NCI-H510A (cell line): Measurements from ENCODE around the gene CAMKMT.

Experiments used
- DNase-seq: peaks from one replicate; lab custom pipeline; 2025; lab: John Stamatoyannopoulos, UW

The CAMKMT gene

DNA sequence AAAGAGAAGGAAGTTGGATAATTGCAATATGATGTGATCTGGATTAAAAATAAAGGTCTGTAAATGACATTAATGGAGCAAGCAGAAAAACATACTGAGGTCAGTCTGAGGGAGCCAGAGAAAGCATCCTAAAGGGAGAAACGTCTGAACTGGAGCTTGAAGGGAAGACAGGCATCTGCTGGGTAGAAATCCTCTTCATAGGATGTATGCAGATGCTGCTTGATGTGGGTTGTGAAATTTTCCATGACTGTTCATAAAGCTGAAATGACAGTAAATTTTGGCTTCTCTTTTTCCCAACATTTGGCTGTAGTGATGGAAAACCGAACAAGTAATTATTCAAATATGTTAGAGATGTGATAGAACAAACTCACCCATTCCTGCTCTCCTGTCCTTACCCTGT, 287.6 kb downstream of the CAMKMT start:
- no peak for DNase-seq

DNA sequence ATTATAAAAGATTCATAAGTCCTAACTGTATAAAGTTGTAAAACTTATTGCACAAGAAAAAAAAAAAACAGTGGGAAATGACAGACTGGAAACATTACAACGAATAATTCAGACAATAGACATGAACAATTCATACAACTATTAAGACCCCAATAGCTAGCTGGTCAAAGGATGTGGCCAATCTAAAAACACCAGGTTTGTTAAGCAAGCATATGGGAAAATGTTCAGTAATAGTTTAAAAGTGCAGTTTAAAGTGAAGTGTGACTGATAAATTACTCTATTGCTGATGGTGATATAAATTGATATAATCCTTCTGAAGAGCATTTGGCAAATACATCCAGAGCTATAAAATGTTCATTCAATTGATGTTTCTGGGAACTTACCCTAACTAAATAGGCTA, 289.0 kb downstream of the CAMKMT start:
- DNase-seq = no peak

DNA sequence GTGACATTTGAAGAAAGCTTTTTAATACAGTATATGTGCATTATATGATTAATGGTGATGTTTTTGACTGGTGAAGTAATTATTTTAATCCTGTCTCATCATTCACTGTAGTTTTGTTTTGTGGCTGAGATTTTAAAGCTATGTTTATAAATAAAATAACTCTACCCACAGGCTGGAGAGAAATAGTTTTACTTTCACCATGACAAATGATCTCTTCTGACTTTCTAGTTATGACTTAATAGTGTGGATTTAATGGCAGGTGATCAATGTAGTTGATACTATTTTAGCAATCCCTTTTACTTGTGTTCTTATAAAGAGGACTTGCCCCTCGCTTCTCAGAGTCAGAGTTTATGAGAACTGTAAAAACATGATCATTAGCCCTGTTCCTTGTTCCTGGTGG, 290.2 kb downstream of the CAMKMT start:
- DNase-seq = no peak

DNA sequence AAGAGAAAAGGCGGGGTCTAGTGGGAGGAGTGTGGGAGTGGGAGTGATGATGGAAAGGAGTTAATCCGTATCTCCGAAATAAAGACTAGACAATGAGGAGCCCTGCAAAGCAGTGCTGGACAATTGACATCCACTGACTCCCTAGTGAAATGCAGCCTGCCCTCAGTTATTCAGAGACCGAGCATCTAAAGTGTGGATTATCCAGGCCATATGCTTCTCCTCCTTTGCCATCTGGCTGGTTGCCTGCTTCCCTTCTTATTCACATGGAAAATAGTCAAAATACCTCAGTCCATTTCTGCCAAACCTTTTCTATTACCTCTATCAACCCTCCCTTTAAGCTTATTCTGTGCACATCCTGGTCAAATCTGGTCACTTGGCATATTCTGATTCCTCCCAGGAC, 291.0 kb downstream of the CAMKMT start:
- DNase-seq = no peak

DNA sequence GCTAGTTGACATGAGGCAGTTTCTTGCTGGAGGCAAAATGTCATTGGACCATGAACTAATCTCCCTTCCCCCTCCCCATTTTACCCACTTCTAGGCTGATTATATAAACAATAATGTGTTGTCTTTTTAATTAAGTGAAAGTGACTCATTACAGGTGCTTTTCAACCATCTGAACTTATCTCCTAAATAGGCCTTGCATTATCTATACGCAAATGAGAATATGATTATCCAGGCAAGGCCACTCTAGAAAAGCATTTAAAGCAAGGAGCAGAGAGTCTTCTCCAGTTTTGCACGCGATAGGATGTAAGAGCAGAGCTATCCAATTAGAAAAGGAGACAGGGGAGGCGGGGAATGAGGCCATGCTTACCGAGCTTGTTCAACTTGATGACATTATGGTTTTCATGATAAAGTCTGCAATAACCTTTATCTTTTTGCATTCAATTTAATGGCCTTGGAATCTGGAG, 293.7 kb downstream of the CAMKMT start:
- peak; percentile 6 for DNase-seq

DNA sequence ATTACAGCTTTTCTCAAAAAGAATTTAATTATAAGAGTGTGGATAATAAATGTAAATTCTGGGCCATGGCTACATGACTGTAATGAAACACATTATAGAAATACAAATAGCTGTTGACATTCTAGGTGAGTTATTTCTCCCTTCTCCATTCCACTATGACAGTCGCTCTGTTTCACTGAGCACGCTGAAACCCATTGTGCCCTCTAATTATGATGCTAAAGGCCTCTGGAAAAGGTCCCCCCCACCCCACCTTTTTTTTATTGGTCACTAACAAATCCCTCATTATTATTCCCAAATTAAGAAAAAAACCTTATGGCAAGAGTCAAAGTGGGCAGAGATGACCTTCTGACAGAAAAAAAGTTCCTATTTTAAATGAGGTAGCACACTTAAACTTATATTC, 294.7 kb downstream of the CAMKMT start:
- no peak for DNase-seq

DNA sequence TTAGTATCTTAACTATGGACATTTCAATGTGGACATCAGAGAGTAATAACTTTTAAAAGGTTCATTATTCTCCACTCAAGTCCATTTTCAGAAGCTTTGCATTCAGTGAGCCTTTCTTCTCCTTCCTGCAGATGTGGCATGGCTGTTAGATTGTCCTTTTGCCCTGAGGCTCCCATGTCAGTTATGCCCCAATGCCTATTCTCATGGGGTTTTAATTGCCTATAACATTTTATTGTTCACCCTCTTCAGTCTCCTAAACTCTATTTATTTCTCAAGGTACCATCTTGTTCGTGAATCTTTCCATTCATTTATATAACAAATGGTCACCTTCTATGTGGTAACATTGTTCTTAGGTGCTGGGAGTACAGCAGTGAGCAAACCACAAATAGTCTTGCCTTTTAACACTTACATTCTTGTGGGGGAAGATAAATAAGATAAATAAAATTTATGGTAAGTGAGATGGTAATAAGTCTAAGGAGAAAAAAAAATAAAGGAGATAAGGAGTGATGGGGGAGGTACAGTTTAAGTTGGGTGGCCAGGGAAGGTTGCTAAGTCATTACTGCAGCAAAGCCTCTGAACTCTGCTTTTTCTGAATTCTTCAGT, 301.8 kb downstream of the CAMKMT start:
- no peak for DNase-seq

DNA sequence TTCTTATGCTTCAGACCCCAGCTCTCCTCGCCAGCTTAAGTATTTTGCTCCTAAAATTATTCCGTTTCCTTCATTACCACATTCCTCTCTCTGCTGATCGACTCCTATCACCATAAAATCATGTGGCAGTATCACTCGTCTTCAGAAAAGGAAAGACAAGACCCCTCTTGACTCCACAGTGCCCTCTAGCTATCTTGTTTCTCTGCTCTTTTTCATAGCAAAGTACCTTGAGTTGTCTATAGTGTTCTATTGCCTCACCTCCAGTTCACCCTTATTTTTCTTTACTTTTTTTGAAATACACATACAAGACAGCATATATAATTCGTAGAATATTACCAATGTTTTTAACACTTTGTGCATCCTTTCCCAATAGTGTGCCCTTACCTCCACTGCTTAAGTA, 306.6 kb downstream of the CAMKMT start:
- DNase-seq = no peak

DNA sequence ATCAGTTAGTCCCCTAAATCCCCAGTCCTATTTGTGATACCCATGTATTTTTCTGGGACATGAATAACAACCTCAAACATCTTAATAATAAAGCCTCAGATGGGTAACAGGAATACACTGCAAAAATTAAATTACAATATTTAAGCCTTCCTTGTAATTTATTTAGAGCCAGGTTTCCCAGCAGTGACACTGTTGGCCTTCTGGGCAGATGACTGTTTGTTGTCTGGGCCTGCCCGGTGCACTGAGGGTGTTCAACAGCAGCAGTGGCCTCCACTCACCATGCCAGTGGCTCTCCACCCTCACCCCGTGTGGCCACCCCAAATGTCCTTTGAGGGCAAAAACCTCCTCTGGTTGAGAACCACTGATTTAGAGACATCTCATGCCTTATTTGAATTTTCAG, 309.5 kb downstream of the CAMKMT start:
- DNase-seq = no peak

DNA sequence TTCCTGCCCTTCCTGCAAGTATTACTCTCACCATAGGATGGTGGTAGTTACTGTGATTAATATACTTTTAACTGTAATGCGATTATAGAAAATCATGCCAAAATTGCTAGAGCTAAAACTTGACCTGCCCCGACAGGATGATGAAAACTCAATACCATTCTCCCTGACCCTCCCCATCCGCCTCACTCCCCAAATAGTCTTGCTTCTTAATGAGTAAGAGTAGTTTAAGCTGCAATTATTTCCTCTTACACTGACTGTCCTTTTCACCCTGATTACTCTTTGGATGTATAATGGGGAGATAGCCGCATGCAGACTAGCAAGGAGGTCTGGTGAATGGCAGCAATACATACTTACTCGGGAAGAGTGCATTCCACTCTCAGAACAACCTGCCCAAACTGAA, 310.2 kb downstream of the CAMKMT start:
- no peak for DNase-seq

DNA sequence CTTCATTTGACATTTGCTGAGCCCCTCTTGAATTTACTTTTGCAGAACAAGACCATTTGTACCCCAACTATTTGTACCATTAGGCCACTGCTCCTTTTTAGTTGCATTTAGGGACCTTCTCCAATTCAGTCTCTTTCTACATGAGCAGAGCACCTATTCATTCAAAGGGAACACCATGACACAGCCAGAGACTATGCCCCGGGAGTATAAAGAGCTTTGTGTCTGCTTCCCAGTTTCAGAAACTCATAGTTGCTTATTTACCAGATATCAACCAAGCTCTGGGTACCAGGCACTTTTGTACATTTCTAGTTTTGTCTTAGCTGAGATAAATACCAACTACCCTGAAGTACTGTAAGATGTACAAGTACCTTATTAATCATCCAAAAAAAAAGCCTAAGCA, 310.7 kb downstream of the CAMKMT start:
- no peak for DNase-seq

DNA sequence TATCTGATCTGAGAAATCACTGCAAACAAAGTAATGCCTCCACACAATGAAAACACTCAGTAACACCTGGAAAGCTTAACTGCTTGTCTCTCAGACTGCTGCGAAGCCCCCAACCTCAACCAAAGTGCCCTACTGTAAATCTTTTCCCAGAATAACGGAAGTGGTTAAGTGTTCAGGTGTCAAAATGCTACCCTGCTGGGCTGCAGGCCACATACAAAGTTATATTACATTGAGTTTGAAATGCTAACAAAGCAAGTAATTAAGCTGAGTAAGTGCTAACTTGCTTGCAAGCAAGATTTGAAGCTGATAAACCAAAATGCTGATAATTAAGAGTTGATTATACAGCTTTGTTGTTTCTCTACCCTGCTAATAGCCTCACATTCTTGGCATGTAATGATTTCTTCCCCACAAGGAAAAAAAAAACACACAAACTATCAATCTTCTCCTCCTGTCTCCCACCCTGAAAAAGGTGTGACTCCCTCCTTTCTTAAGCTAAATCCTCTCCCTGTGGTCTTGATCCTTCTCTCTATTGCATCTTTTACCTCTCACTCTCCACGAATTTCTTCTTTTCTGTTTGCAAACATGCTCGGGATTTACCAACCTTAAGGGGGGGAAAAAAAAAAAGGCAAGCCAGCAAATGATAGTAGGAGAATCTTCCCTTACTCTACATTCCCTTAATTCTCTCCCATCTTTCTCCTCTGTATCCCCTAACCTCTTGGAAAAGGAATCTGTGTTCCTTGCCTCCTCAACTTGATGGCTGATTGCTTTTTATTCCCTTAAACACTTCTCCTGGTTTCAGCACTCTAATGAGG, 312.9 kb downstream of the CAMKMT start:
- DNase-seq = no peak

DNA sequence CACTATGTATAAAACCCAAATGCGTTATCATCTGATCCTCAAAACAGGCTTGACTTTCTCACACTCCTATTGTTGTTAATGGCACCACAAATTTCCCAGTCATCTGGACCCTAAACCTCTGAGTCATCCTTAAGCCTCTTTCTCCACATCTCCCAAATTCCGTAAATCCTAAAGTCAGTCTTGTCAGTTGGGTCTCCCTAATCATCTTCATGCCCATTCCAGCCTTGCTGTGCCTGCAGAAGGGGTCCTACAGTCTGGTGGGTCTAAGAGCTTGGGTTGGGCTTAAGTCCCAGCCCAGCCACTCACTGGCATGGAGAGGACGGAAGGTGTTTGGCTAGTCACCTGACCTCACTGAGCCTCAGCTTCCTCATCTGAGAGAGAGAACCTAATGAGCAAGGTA, 314.6 kb downstream of the CAMKMT start:
- DNase-seq = no peak

DNA sequence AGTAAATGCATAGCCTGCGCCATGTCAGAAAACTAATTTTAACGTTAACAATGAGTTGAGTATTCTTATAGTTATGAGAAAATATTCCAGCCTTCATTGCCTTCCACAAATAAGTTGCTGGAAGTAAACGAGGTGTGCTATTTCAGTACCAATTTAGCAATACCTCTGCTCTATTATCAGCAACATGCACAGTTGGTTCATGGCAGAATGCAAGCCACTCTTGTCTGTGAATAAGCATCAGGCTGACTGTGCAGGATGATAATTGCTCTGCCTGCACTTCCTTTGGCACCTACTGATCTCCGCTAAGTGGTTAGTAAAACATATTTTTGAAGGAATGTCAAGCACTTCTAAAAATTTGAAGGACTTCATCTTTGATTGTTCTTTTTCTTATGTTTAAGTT, 317.8 kb downstream of the CAMKMT start:
- DNase-seq = no peak

DNA sequence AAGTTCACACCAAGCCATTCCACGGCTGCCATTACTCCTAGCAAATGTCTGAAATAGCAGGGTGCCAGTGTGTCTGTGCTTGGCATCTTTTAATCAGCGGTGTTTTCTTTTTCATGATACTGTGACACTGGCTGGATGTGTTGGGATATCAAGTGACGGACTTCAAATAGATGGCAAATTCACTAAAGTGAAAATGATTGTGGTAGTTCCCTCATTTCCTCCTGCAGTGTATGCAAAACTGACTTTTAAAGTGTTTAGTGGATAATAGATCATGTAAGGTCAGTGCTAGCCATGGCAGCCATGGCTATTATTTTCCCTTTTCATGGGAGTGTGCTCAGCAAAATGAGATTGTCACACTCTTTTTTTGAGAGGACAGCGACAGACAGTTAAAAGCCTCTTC, 318.2 kb downstream of the CAMKMT start:
- no peak for DNase-seq

DNA sequence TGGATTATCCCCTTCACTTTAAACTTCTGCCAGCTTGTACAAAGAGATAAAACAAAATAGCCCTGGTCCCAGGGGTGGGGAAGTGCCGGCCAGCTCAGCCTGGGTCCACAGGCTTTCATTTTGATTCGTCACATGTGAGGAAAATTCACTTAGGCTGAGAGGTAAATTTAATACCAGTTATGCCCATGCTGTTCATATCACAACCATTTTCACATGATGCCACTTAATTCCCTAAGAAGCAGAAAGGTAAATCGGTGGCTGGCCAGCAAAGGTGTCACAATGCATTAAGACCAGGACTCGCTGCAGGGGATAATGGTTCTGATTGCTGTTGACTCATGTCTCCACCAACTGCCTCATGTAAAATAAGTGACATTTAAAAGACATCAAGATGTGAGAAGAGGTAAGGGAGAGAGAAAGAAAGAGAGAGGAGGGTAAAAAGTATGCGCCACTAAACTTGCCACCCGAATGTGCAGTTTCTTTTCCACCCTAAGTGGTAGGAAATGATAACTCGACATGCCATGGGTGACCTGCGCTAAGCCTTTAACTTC, 318.8 kb downstream of the CAMKMT start:
- DNase-seq = no peak

DNA sequence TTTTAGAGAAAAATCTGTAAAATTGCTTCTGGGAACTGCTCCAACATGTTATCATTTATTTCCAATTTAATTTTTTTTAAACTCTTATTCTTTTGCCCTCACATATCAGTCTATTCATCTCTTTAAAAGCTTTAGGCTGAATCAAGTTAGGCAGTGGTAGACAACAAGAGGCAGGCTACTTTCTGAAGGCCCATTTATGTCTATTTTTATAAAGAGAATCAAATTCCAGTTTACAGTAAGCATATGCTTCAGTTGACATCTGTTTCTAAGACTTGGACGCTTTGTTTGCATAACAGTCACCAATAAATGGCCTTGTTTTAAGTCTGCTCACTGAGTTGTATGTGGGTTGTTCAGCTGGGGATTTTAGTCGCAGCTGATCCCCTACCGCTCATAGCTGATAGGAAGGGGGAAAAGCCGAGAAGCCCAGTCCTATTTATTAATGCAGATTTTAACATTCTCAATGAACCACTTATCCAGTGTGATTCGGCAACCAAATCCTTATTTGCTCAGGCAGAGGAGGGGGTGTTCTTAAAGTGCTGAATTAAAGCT, 319.3 kb downstream of the CAMKMT start:
- DNase-seq = no peak

DNA sequence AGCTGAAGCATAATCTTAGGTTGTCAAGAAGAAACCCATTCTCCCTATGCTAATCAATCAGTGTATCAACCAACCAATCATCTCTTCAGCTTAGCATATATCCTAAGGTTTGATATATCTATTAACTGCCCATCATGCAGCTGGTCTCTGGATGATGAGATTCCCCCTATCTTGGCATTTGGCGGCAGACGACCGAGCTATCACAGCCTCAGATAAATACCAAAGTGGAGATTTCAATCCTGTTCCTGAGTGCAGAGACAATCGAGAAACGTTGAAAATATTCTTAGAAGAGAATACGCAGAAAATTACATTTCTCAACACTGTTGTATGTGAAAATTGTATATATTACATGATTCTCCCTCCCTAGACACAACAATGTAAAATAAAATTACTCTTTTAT, 320.7 kb downstream of the CAMKMT start:
- no peak for DNase-seq

DNA sequence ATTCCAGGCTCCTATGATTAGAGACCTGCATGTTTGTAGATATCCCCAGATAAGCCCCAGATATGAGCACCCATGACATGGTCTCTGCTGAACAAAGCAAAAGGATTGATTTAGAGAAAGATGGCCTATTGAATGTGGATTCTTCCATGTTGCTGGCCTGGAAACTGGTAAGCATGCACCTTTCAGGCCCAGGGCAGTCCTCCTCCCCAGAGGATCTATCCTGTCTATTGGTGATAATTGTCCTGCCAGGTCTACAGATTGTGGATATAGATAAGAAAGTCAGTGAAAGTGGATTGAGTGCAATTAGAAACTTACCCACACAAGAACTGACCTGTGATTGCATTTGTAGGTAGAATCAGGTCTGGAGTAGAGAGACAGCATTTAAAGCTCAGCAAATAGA, 322.8 kb downstream of the CAMKMT start:
- no peak for DNase-seq

DNA sequence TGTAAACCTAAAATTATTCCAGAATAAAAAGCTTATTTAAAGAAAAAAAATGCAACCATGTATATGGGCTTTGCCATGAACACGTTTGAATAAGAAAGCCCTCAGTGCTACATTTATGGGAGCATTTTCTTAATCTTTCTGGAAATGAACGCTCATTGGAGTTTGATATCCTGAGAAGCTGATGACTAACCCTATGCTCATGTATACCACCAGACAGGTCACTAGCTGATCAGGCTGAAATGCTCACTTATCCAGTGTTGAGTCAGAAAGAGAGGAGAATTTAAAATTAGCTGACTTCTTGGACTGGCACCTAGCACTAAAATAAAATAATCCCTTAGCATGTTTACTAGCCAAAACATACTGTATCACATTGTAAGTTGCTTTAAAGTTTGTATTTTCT, 324.8 kb downstream of the CAMKMT start:
- DNase-seq = no peak

DNA sequence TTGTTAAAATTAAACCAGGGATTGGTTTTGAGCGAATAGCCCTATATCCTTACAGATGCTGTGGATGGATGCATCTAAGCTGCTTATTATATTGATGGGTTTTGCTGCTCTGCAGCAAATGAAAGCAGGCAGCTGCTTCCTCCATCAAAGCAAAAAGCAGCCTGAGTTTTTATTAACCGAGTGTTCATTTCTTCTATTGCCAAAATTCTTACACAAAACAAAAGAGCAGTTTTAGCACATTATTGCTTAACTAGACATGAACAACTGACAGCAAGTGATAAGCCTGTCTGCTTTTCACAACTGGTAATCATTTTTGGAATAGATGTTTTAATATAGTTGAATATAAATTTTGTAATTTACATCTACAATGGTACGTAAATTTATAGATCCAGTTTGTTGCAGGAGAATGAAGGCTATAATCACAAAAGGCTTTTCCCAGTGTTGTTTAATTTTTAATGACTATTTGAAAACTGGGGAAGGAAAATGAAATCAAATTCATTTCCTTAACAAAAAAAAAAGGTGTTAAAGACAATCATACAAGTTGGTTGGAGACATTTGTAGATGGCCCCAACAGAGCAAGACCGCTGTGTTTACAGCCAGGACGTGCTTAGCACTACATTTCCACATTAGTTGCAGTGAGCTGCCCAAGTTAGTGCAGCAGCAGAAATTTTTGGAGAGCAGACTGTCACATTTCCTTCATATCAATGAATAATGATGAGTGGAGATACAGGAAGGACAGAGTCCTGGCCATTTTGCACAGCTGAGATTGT, 326.1 kb downstream of the CAMKMT start:
- DNase-seq = no peak

DNA sequence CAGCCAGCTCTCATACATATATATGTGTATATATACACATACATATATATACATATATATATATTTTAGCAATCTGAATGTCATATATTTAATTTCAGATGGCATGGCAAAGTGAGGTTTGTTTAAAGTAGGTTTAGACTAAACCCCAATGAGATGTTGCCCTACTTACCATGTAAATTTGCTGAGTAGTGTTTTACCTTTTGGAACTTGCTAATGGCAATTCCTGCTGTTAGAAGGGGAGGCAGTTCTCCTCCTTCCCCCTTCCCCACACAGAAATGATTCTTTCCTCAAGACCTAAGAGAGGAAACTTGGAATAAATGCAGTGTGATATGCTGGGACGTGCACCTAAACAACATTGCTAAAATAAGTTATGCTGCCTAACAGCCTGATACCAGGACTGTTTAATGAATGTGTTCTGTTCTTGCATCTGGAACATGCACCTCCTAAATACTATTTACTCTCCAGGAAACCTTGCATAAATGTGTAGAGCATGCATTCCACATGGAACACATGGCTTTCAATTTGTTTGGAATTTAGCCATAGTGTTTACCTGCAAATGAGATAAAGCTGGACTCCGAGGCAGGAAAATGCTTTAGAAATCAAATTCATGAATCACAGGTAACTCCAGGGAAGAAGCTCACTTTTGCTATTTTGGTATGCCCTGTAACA, 326.8 kb downstream of the CAMKMT start:
- no peak for DNase-seq
